ENCODE results near the gene KRT79.
"Not testable (repeated sequence)": the region's sequence is repeated elsewhere in the genome, so short reads cannot be mapped to it uniquely, and the experiment has no call there.

KRT79 gene

GRCh38 chr12:52802442-52802841 is 31.7 kb downstream of the KRT79 start:
- DNase-seq = no peak

GRCh38 chr12:52801773-52802172 is 32.3 kb downstream of the KRT79 start:
- DNase-seq = no peak

DNA sequence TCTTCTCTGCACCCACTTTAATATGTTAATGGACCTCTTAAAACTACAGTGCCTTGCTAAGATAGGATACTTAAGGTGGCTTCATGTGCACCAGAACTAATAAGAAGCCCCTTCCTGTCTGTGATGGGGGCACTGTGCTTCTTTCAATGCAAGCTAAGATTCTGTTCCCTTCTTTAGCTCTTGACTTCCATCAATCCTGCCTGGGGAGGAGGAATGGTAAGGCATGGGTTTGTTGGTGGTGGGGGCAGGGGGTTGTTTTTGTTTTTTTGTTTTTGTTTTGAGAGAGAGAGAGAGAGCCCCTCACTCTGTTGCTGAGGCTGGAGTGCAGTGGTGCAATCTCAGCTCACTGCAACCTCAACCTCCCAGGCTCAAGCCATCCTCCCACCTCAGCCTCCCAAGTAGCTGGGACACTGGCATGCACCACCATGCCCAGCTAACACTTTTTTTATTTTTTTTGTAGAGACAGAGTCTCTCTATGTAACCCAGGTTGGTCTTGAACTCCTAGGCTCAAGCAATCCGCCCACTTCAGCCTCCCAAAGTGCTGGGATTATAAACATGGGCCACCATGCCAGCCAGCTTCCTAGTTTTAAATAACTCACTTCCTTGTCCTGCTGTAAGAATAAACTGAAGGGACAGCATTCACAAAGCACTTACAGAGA is 33.7 kb downstream of the KRT79 start:
- DNase-seq = no peak

GRCh38 chr12:52799505-52800211 is 34.5 kb downstream of the KRT79 start:
- DNase-seq = no peak

DNA sequence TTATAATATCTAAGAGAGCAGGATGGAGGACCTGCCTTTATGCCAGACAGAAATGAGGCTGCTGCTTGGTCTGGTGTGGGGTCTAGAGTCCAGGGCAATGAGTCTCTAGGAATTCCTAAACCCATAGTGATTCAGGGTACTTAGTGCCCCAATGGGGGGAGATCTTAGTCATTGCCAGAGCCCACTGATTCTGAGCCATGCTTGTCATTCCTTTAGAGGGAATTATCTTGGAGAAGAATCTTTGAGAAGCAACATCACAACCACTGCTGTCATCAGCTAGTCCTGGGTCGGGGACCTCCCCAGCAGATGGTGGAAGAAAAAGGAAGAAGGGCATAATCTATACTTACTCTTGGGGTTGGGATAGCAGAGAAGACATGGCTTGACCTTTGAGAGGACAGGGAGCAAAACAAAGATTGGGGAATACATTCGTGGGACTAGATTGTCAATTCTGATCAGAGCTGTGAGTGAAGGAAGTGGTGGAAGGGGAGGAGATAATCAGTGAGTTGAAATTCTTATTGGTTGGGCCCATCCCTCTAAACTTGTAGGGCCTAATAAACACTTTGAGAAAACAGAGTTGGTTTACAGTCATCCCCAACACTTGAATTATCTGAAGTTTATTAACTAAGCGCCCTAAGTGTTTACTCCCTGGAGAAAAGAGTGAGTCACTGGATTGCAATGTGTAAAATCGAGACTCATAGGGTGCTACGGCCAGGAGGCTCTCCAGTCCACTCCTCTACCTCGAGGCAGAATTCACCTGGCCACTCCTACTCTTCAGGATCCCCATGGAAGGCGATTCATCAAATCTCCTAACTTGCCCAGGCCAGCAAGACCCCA is 35.2 kb downstream of the KRT79 start:
- no peak for DNase-seq

- no peak for DNase-seq
Observed at GRCh38 chr12:52798003-52798670, 36.0 kb downstream of the KRT79 start.

- DNase-seq = no peak
Observed at GRCh38 chr12:52797529-52797894, 36.6 kb downstream of the KRT79 start.

GRCh38 chr12:52796839-52797528 is 37.1 kb downstream of the KRT79 start:
- DNase-seq = no peak

DNA sequence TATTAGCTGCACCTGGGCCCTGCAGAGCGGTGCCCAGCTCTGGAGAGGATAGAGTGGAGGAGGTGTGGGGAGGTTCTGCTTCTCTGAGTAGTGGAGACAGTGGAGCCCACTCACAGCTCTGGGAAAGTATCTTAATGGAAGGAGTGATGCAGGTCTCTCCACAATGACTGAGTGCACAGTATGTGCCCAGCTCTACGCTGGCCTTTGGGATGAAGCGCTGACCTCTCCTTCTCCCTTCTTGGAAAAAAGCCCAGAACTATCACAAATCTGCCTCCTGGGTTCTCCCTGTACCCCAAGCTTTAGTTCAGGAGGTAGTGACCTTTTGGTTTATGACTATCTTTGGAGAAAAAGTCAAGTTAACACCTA is 37.7 kb downstream of the KRT79 start:
- no peak for DNase-seq

DNA sequence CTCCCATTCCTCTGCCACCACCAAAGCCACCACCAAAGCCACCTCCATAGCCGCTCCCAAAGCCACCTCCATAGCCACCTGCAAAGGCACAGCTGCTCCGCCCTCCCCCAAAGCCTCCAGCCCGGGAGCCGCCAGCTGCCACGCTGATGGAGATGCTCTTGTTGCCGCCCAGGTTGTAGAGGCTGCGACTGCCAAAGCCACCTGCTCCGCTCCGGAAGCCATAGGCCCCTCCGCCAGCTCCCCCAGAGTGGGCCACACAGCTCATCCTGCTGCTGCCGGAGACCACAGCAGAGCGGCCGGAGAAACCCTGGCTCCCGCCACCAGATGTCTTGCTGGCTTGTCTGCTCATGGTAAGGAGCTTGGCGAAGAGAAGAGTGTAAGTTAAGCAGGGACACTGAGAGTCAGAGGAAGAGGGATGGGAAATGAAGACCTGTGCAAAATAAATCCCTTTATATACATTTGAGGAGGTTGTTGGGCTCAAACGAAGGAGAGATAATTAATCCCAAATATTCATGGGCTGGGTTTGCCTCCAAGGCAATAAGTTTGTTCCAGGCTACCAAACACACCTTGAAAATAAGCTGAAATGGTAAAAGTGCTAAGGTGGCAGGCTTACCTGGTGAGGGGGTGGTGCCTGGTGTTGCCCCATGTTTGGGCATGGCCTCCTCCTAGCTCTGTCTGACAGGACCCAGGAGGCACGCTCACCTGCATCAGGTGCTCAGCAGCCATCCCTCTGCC is 38.2 kb downstream of the KRT79 start, which contains the start of gene KRT3:
KRT3 (minus strand) TSS at position 424 of the 735 bp plus-strand sequence; CDS start at position 349, 75 bp downstream.
- DNase-seq = no peak

GRCh38 chr12:52795332-52795674 is 38.8 kb downstream of the KRT79 start:
- DNase-seq = not testable (repeated sequence)

DNA sequence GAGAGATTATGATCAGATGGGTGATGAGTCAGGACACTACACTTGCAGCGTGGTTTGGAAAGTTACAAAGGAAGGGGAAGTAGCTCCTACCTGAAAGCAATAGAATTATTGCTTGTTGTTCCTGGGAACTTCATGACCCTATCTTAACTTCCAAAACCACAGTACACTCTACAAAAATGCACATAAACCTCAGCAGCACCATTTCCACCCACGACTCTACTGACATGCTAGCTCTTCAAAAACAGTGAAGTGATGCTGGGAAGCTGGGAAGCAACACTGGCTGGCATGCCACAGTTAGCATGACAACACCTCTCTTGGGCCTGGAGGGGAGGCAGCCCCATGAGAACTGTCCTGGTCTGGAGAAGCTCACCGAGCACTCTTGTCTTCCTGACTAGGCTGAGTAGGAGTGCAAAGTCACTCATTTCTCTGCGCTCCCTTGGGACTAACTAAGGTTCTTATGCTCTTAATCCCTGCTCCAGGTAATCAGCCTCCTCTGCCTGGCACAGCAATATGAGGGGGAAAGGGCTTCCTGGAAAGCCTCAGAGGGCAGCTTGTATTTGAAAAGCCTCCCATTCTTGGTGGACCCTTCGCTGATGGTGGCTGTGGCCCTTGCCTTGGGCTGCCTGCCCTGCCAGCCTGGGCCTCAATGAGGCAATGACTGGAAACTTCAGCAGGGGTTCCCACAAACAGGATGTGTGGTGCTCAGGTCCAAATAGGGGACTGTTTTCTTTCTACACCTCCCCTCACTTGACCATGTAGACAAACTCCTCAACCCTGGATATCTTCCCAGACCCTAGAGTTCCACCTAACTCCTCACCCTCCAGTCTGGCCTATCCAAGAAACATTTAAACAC is 39.4 kb downstream of the KRT79 start:
- DNase-seq = no peak

DNA sequence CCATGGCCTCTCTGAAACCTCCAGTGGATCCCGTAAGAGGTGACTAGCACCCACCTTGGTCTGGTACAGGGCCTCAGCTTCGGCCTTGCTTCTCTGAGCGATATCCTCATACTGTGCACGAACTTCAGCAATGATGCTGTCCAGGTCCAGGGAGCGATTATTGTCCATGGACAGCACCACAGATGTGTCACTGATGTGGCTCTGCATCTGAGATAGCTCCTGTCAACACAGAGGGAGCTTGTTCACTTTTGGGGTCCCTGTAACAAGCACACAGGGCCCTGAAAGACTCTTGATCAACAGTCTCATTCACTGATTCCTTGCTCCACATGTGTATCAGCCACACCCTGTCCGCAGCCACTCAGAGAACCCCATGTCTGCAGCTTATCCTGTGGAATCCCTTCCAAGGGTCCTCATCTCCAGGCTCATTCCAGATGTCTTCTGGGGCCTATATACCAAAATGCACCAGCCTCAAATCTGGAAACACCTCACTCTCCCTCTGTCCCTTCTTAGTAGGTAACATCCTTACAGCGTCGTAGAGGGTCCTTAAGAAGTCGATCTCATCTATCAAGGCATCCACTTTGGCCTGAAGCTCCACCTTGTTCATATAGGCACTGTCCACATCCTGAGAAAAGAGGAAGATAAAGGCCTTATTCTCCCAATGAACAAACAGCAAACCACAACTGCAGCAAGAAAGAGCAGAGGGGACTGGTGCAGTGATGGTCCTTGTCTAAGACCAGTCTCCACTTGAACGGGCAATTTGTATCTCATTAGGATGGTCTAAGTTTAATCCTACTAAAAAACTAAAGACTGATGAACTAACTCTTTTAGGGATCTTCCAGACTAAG is 41.7 kb downstream of the KRT79 start:
- no peak for DNase-seq

DNA sequence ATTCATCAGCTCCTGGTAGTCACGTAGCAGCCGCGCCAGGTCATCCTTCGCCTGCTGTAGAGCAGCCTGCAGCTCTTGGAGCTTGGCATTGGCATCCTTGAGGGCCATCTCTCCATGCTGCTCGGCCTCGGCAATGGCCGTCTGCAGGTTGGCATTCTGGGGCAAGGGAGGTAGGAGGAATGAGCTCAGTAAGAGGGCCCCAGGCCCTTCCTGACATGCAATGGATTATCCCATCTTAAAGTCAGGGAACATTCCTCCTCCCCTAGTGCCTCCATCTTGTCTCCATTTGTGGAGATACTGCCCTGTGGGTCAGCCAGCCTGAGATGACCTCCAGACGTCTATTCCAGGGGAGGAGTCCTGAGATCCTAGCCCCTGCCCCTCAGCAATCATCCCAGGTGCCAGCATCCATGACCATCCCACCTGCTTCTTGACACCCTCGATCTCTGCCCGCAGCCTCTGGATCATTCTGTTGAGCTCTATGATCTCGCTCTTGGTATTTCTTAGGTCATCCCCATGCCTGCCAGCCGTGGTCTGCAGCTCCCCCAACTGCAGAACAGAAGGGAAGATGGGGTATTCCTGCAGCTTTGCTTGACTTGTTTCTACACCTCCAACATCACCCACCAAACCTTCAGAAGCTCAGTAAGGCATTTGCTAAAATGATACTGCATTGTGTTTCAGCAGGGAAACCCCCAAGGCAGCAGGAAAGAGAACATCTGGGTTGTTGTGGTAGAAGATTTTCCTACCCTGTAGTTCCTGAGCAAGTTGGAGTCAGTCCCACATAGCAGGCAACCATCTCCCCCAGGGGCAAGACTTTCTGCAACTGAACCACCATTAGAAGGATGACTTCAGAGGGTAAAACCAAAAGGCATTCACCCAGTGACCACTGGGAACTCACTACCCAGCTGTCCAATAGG is 42.6 kb downstream of the KRT79 start:
- no peak for DNase-seq

DNA sequence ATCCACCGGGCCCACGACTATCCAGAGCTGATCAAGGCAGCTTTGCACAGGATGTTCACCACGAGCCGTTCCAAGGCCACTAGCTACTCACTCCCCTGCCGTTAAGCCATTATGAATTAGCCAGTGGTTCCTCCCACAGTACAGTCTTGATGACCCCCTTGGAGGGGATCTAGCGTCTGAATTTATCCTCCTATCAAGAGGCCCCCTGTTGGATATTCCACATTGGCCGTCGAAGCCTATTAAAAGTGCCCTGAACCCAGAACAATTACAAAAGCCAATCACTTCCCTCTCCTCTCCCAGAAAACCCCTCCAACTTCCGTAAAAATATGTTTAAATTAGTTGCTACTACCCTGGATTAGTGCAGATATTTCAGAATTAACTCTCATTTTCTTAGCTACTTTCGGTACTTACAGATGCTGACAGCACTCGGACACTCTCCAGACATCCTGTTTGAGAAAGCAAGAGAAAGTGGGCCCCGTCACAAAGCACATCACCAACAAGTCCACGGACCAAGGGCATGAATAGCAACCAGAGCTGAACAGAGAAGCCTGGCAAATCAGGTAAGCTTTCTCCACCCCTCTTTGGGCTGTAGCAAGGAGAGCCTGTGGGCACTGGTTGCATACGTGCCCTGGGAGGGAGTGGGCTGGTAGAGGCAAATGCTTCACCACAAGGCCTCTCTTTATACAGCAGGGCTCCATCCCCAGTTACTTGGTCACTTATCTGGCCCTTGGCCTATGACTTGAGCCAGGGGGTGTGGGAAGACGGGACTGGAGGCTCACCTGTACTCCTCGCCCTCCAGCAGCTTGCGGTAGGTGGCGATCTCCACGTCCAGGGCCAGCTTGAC is 43.5 kb downstream of the KRT79 start:
- no peak for DNase-seq

DNA sequence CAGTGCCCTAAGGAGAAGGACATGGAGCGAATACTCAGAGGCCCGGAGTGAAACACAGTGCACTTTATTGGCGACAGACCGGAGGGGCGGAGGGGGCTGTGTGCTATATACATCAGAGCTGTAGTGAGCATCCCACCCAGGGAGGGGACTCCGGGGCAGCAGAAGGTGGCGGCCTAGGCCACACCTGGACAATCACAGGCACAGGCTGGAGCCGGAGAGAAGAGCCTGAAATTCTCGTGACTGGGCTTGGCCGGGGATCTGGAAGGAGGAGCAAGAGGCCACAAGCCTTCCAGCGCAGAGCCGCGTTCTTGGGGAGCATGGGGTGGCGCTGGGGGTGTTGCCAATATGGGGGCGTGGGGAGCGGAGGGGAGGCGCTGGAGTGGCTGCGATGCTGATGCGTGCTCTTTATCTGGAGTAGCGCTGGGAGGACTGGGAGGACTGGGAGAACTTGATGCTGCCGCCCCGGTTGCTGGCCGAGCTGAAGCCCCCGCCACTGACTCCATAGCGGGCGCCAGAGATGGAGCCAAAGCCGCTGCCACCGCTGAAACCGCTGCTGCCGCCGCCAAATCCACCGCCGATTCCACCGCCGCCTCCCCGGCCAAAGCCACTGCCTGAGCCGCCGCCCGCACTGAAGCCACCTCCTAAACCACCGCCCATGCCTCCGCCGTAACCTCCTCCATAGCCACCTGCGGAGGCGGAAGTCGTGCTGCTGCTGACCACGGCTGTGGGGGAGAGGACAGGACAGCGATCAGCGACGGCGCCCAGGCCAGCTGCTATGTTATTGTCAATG is 44.3 kb downstream of the KRT79 start:
- DNase-seq = no peak

All from effector CD4-positive, alpha-beta T cell (primary cell).